Natural killer cell (primary cell): ENCODE data around the gene LHFPL2. TPM values are rescaled to one million over a fixed set of nuclear protein-coding genes. Genes with fewer than 3 reads are reported as not detected.

Source experiments
- ATAC-seq, 3 donors: fragments of 150-1000 bp in 2 of 3; fragments of 200-7000 bp in 1 of 3; cut with Tn5 transposase; 1 replicate in 1 of 3; 2 replicates in 2 of 3; pipeline ENCODE4 v1.10.0; 2021; ENCODE audit warnings: mild to moderate bottlenecking in 2 of 3, moderate library complexity in 2 of 3
- DNase-seq, 2 donors: peaks; one replicate each; pipeline versions ENCODE4 v3.0.0 to v3.0.0-alpha.2; 2013 to 2021; ENCODE audit warnings: mixed read lengths in 1 of 2
- H3K27ac ChIP-seq: one replicate; pipeline ENCODE4 v1.5.1; 2013; ENCODE audit warnings: mild to moderate bottlenecking, low read length
- H3K27me3 ChIP-seq: one replicate; pipeline ENCODE4 v1.6.1; 2013; ENCODE audit warnings: low read length; ENCODE audit not compliant: control insufficient read depth, insufficient read depth
- H3K36me3 ChIP-seq: one replicate; pipeline ENCODE4 v1.6.1; 2013; ENCODE audit warnings: low read length; ENCODE audit not compliant: control insufficient read depth, insufficient read depth
- H3K4me1 ChIP-seq: one replicate; pipeline ENCODE4 v1.6.1; 2013; ENCODE audit warnings: low read length; ENCODE audit not compliant: control insufficient read depth, insufficient read depth
- H3K4me3 ChIP-seq: one replicate; pipeline ENCODE4 v1.5.1; 2013; ENCODE audit warnings: low read length
- H3K9me3 ChIP-seq: one replicate; pipeline ENCODE4 v1.6.1; 2013; ENCODE audit warnings: low read length; ENCODE audit not compliant: control insufficient read depth, insufficient read depth
- H3K27ac Mint-ChIP-seq, 2 donors: one replicate each; pipeline ENCODE4 v1.8.0; 2022; ENCODE audit warnings: mild to moderate bottlenecking in 2 of 2, mixed read lengths in 2 of 2, moderate library complexity in 1 of 2
- H3K27me3 Mint-ChIP-seq, 2 donors: one replicate each; pipeline ENCODE4 v1.8.0; 2022; ENCODE audit warnings: low read depth in 2 of 2, mixed read lengths in 2 of 2
- H3K36me3 Mint-ChIP-seq: one replicate; pipeline ENCODE4 v1.8.0; 2022; ENCODE audit warnings: mixed read lengths
- H3K4me1 Mint-ChIP-seq, 2 donors: one replicate each; pipeline ENCODE4 v1.8.0; 2022; ENCODE audit warnings: mixed read lengths in 2 of 2
- H3K4me3 Mint-ChIP-seq: one replicate; pipeline ENCODE4 v1.8.0; 2022; ENCODE audit warnings: mild to moderate bottlenecking, moderate library complexity, mixed read lengths
- H3K9me3 Mint-ChIP-seq, 2 donors: one replicate each; pipeline ENCODE4 v1.8.0; 2022; ENCODE audit warnings: mixed read lengths in 2 of 2
- whole genome bisulfite sequencing: methylation state at CpG from one replicate; pipeline ENCODE4 v1.1.7; 2013; ENCODE audit warnings: missing lambda C conversion rate; ENCODE audit not compliant: insufficient coverage; 5-methylcytosine and 5-hydroxymethylcytosine counted together
- intact Hi-C: fragments of 100-400 bp; cut with micrococcal nuclease; formaldehyde crosslinking; loops from one replicate; pipeline ENCODE4 v1.14.2; 2022
- total RNA-seq, 4 donors: library from RNA; stranded (reverse); fragments of 120-200 nt in 1 of 4; gene quantifications; one replicate each; pipeline versions ENCODE4 v1.2.3 to v1.2.4, GENCODE V29; 2013 to 2022
- TF ChIP-seq, protein P1 (sequence below): fragments of 200-600 bp; IDR thresholded peaks from one replicate; pipeline ENCODE4 v1.8.0; 2022; ENCODE audit warnings: antibody characterized with exemption

The LHFPL2 gene
- total RNA-seq, 3 donors from 2014 or later (not counting 1 experiment from before 2014, with no cell fraction given): 0.85 to 1.9 (median 1.00) TPM

- no peak for DNase-seq
- Mint-ChIP-seq H3K9me3 (no peaks in the 10 kb centered on the region), H3K36me3 (no peaks in the 10 kb centered on the region), H3K27ac (no peak overlapping the region), H3K27me3 (peaks cover 13 to 42% of the 10 kb centered on the region in 2 donors), H3K4me3 (no peak overlapping the region), H3K4me1 (no peaks in the 10 kb centered on the region)
- intact Hi-C loops: no loop called here
- Histone ChIP-seq H3K4me3 (no peak overlapping the region), H3K27ac (no peak overlapping the region), H3K4me1 (no peaks in the 10 kb centered on the region), H3K36me3 (no peaks in the 10 kb centered on the region), H3K9me3 (no peaks in the 10 kb centered on the region), H3K27me3 (no peaks in the 10 kb centered on the region)
- TF ChIP-seq, protein P1, sequence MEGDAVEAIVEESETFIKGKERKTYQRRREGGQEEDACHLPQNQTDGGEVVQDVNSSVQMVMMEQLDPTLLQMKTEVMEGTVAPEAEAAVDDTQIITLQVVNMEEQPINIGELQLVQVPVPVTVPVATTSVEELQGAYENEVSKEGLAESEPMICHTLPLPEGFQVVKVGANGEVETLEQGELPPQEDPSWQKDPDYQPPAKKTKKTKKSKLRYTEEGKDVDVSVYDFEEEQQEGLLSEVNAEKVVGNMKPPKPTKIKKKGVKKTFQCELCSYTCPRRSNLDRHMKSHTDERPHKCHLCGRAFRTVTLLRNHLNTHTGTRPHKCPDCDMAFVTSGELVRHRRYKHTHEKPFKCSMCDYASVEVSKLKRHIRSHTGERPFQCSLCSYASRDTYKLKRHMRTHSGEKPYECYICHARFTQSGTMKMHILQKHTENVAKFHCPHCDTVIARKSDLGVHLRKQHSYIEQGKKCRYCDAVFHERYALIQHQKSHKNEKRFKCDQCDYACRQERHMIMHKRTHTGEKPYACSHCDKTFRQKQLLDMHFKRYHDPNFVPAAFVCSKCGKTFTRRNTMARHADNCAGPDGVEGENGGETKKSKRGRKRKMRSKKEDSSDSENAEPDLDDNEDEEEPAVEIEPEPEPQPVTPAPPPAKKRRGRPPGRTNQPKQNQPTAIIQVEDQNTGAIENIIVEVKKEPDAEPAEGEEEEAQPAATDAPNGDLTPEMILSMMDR: no peak
- WGBS: 86% methylated on average over 14 of the region's 15 CpGs
- no peak for ATAC-seq
These were observed 125.0 kb downstream of the LHFPL2 start for GRCh38 chr5:78523314-78524193.

DNA sequence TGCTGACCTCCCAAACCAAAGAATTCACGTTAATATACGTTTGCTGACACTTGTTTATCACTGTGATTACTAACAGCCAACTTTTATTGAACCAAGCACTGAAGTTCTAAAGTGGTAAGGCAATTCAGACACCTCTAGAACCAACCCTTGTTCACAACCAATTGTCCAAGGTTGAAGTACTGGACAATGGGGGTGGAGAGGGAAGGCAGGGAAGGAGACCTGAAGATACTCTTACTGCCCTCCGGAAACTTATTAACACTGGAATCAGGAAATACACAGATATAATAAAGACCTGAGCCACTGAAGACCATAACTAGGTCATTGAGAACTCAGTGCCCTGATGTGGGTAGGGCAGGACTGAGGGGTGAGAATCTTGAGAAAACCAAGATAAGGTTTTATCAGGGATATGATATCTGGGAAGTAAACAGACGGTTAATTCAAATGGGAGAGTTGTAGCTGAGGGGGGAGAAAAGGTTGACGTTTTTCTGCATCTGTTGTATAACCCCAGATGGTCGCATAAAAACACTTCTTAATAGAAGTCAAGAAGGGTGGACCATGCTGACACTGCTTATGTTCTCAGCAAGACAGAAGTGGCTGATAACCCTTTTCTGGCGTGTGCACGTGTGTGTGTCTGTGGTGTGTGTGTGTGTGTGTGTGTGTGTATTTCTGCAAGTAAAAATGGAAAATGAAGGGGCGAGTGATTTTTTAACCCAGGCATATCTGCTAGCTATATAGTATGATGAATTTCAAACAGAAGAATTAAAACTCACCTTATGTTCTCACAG is 125.9 kb downstream of the LHFPL2 start:
- Histone ChIP-seq H3K4me3 (no peak overlapping the region), H3K4me1 (no peaks in the 10 kb centered on the region), H3K36me3 (no peaks in the 10 kb centered on the region), H3K27me3 (no peaks in the 10 kb centered on the region), H3K9me3 (no peaks in the 10 kb centered on the region), H3K27ac (no peak overlapping the region)
- Mint-ChIP-seq H3K27me3 (peaks cover 10 to 35% of the 10 kb centered on the region in 2 donors), H3K4me1 (no peaks in the 10 kb centered on the region), H3K36me3 (no peaks in the 10 kb centered on the region), H3K4me3 (no peak overlapping the region), H3K9me3 (no peaks in the 10 kb centered on the region), H3K27ac (no peak overlapping the region)
- intact Hi-C loops: no loop called here
- ATAC-seq (no peak), DNase-seq (no peak)
- 82% methylated on average over 7 of the region's 9 CpGs for WGBS
- TF ChIP-seq, protein P1: no peak

DNA sequence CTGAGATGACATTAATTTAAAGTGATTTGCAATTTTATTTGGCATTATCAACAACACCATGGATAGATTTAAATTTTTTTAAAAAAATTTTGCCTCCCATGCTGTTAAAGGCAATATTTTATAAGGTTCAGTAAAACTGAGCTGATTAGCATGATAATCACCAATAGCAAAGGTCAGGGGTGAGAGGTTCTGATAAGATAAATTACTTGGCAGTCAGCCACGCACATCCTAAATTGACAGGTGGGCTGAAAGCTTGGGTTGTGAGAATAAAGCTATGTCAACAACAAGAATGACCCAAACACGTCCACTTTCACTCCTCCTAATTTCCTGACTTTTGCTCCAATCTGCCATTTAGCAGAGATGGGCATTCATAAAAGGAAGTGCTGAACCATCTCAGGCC is 127.1 kb downstream of the LHFPL2 start:
- DNase-seq: no peak
- TF ChIP-seq, protein P1: no peak

More for the DNA sequence above, 127.1 kb downstream of the LHFPL2 start:
- H3K4me3 Mint-ChIP-seq: no peak overlapping the region
- Histone ChIP-seq H3K27me3 (no peaks in the 10 kb centered on the region), H3K36me3 (no peaks in the 10 kb centered on the region), H3K9me3 (no peaks in the 10 kb centered on the region), H3K27ac (no peak overlapping the region), H3K4me1 (no peaks in the 10 kb centered on the region), H3K4me3 (no peak overlapping the region)
- WGBS: 92% methylated on average over 2 of the region's 2 CpGs
- H3K4me1 Mint-ChIP-seq: no peaks in the 10 kb centered on the region
- H3K27ac Mint-ChIP-seq: no peak overlapping the region
- no peaks in the 10 kb centered on the region for H3K36me3 Mint-ChIP-seq
- intact Hi-C loops: no loop called here
- no peaks in the 10 kb centered on the region for H3K9me3 Mint-ChIP-seq
- peaks cover 17 to 40% of the 10 kb centered on the region in 2 donors for H3K27me3 Mint-ChIP-seq
- ATAC-seq: no peak
